Heart right ventricle (tissue), 16 donors: ENCODE results near the gene ADCY5. TPM values are rescaled to one million over a fixed set of nuclear protein-coding genes. Genes with fewer than 3 reads are reported as not detected.

Experiments used
- ATAC-seq, 8 donors: fragments of 200-7000 bp; cut with Tn5 transposase; one replicate each; pipeline ENCODE4 v1.9.1; 2020; ENCODE audit warnings: mild to moderate bottlenecking in 8 of 8, moderate library complexity in 8 of 8, moderate number of reproducible peaks in 1 of 8
- DNase-seq, 2 donors: peaks; one replicate each; pipeline ENCODE4 v3.0.0-alpha.2; 2020
- H3K27ac ChIP-seq, 10 donors: fragments of 200-600 bp; sonication (generic) in 2 of 10; one replicate each; pipeline versions ENCODE4 v1.5.0 to v1.8.0; 2020 to 2022; ENCODE audit warnings: mild to moderate bottlenecking in 3 of 10
- H3K27me3 ChIP-seq, 7 donors: fragments of 200-600 bp; one replicate each; pipeline ENCODE4 v1.8.0; 2021 to 2022; ENCODE audit warnings: mild to moderate bottlenecking in 2 of 7
- H3K36me3 ChIP-seq, 9 donors: fragments of 200-600 bp; sonication (generic) in 1 of 9; one replicate each; pipeline versions ENCODE4 v1.5.0 to v1.8.0; 2020 to 2022; ENCODE audit warnings: mild to moderate bottlenecking in 2 of 9
- H3K4me1 ChIP-seq, 9 donors: fragments of 200-600 bp; sonication (generic) in 1 of 9; one replicate each; pipeline versions ENCODE4 v1.5.0 to v1.8.0; 2020 to 2022; ENCODE audit warnings: mild to moderate bottlenecking in 4 of 9
- H3K4me3 ChIP-seq, 10 donors: fragments of 200-600 bp; sonication (generic) in 2 of 10; one replicate each; pipeline versions ENCODE4 v1.5.0 to v1.8.0; 2020 to 2022; ENCODE audit warnings: mild to moderate bottlenecking in 7 of 10, moderate library complexity in 2 of 10
- H3K9me3 ChIP-seq, 11 donors: fragments of 200-600 bp in 10 of 11; sonication (generic) in 2 of 11; one replicate each; pipeline versions ENCODE4 v1.5.0 to v1.8.0; 2013 to 2022; ENCODE audit warnings: mild to moderate bottlenecking in 2 of 11, control low read depth in 1 of 11, moderate library complexity in 1 of 11
- CTCF ChIP-seq, 9 donors: fragments of 200-600 bp; sonication (generic) in 2 of 9; IDR thresholded peaks; one replicate each; pipeline versions ENCODE4 v1.5.0 to v1.8.0; 2021 to 2022; ENCODE audit warnings: antibody characterized with exemption in 9 of 9, mild to moderate bottlenecking in 5 of 9, moderate library complexity in 1 of 9
- WGBS, 2 donors: extraction: QIAGEN DNeasy Blood & Tissue Kit; methylation state at CpG; one replicate each; pipeline ENCODE4 v1.1.7; 2013; ENCODE audit warnings: inconsistent platforms in 1 of 2; 5-methylcytosine and 5-hydroxymethylcytosine counted together
- intact Hi-C, 10 donors: fragments of 100-400 bp; cut with DNase I; formaldehyde crosslinking; loops; one replicate each; pipeline versions ENCODE4 v1.11.1 to v1.14.2; 2022
- polyA plus RNA-seq, 2 donors: library from polyadenylated mRNA; stranded (reverse); fragments of 200-250 nt; gene quantifications; one replicate each; pipeline ENCODE4 v1.2.3, GENCODE V29; 2013
- total RNA-seq, 10 donors: library from RNA; stranded (reverse); fragmentation: NEBNext Ultra II Directional in 3 of 10; extraction: Animal tissue kit (Norgen Biotek cat#: 25700) in 3 of 10; gene quantifications; one replicate each; pipeline versions ENCODE4 v1.2.1 to v1.2.4, GENCODE V29; 2021 to 2023
- donor health status: Arrhythmogenic right ventricular cardiomyopathy.
- donor health status: ischemic (EF 13 %, LVEDD 7.1; RV severe dilation, severe dysfunction).
- donor health status: healthy with polysubstance abuse.
- donor health status: DM: no; HTN: yes; CAD: no.
- donor health status: DM: no; HTN: no; CAD: no.
- donor health status: ischemic (EF 25% LVEDD 6.9; RV normal size, moderate dysfunction).
- donor health status: ischemic (EF 25% LVEDD 5.7; RV mildly dilated, moderate dysfunction).
- donor health status: healthy.
- donor health status: DM: yes; HTN: yes; CAD: no.
- donor health status: Ischemic cardiomyopathy.
- donor health status: ischemic (EF 35%, LVEDD 5.7; RV mildly dilated, moderate dysfunction).
- donor health status: nonischemic (EF 11% LVEDD 7.7; RV severe dilation, severe dysfunction).
- donor health status: DM: yes; HTN: yes; CAD: no.
- donor health status: PGD.
- donor health status: ischemic (EF 29% LVEDD 5.4; RV normal size, mild dysfunction).
- donor health status: nonischemic (EF 23%, LVEDD 6.1; RV moderate dilation, normal function).

The ADCY5 gene
- total and polyA plus RNA-seq, 12 donors = 37.2 to 245 (median 198) TPM

DNA sequence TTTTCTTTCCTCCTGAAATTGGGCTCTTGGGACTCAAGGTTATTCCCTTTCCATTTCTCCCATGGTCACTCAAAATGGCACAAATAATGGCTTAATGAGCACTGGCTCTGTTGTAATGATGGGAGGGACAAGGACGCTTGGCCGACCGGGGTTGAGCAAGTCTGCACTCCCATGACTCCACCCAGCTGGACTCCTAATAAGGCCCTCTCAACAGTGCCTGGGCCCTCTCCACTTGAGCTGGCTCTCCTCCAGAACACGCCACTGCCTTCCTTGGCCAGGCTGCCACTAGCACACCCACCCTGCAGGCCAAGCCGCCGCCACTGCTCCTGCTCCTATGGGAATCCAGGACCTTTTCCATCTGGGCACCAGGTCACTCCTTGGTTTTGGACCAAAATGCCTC lies 42.3 kb downstream of the ADCY5 start:
- DNase-seq = peak; percentile 82 to 89
- no peaks in the 10 kb centered on the region for H3K27me3 ChIP-seq
- H3K27ac ChIP-seq = peak overlapping the region; percentile 43 to 94 (median 83)
- H3K4me1 ChIP-seq = peaks cover 15 to 100% (median 65%) of the 10 kb centered on the region in 9 donors
- no peak overlapping the region for H3K4me3 ChIP-seq
- no peaks in the 10 kb centered on the region for H3K9me3 ChIP-seq
- no peaks in the 10 kb centered on the region for H3K36me3 ChIP-seq
- TF ChIP-seq CTCF (IDR thresholded peaks at IDR 0.05) = no peak
- ATAC-seq = peak; percentile 74 to 88 (median 79)
- WGBS, 2 donors = 31 to 54% methylated on average over 6 of the region's 6 CpGs
- intact Hi-C loops = no loop called here

GRCh38 chr3:123405936-123406510 lies 42.9 kb downstream of the ADCY5 start:
- Histone ChIP-seq H3K4me3 (no peak overlapping the region), H3K27ac (peak overlapping the region; percentile 43 to 94 (median 83)), H3K9me3 (no peaks in the 10 kb centered on the region), H3K27me3 (no peaks in the 10 kb centered on the region), H3K36me3 (no peaks in the 10 kb centered on the region), H3K4me1 (peaks cover 15 to 95% (median 60%) of the 10 kb centered on the region in 9 donors)
- intact Hi-C loops = no loop called here
- DNase-seq (no peak), ATAC-seq (no peak)
- WGBS, 2 donors = 75 to 80% methylated on average over 8 of the region's 8 CpGs
- TF ChIP-seq CTCF (IDR thresholded peaks at IDR 0.05) = no peak

GRCh38 chr3:123405021-123405420 lies 43.9 kb downstream of the ADCY5 start:
- WGBS, 2 donors = 64 to 66% methylated on average over 11 of the region's 11 CpGs
- intact Hi-C loops = no loop called here
- DNase-seq (no peak), ATAC-seq (no peak)
- H3K9me3 ChIP-seq = no peaks in the 10 kb centered on the region
- H3K36me3 ChIP-seq = no peaks in the 10 kb centered on the region
- no peaks in the 10 kb centered on the region for H3K27me3 ChIP-seq
- TF ChIP-seq CTCF (IDR thresholded peaks at IDR 0.05) = no peak
- no peak overlapping the region for H3K4me3 ChIP-seq
- H3K4me1 ChIP-seq = peaks cover 15 to 93% (median 63%) of the 10 kb centered on the region in 9 donors
- peak overlapping the region; percentile 43 to 94 (median 83) for H3K27ac ChIP-seq

DNA sequence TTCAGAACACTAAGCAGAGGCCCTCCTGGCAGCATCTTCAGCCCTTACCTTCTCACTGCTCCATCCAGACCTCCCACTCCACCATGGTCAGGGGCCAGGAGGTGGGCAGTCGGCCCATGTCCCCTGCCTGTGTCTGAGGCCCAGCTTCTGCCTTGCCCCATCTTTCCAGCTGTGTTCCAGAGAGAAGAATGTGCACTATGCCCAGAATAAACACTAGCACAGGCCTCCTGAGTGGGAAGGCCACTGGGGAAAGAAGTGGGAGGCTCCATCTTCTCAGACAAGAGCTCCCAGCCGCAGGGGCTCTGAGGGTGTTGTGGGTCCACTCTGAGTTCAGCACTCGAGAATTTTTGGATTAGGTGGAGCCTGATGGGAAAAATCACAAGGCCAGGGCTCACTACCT lies 44.5 kb downstream of the ADCY5 start:
- intact Hi-C loops = no loop called here
- WGBS, 2 donors = 37 to 41% methylated on average over 3 of the region's 3 CpGs
- ATAC-seq = no peak
- H3K4me1 ChIP-seq = peaks cover 15 to 93% (median 59%) of the 10 kb centered on the region in 9 donors
- no peak for TF ChIP-seq CTCF (IDR thresholded peaks at IDR 0.05)
- no peaks in the 10 kb centered on the region for H3K27me3 ChIP-seq
- H3K9me3 ChIP-seq = no peaks in the 10 kb centered on the region
- H3K27ac ChIP-seq = peak overlapping the region; percentile 43 to 94 (median 83)
- H3K36me3 ChIP-seq = no peaks in the 10 kb centered on the region
- peak overlapping the region in 1 of 10 donors; percentile 18 for H3K4me3 ChIP-seq
- no peak for DNase-seq
